ENCODE results near the gene WFIKKN2.
"Not testable (repeated sequence)": the region's sequence is repeated elsewhere in the genome, so short reads cannot be mapped to it uniquely, and the experiment has no call there.

Gene WFIKKN2

DNA sequence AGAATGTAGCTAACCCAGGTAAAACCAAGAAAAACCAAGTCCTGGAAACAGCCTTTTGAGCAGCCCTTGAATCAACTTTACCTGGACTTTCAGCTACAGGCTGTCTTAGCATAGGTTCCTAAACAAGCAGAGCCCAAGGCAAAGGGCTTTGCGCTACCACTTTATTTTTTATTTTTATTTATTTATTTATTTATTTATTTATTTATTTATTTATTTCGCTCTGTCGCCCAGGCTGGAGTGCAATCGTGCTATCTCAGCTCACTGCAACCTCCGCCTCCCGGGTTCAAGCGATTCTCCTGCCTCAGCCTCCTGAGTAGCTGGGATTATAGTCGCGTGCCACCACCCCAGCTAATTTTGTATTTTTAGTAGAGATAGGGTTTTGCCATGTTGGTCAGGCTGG lies 41.7 kb downstream of the WFIKKN2 start:
- DNase-seq (ENCODE audit: low read depth), result not testable (repeated sequence)

DNA sequence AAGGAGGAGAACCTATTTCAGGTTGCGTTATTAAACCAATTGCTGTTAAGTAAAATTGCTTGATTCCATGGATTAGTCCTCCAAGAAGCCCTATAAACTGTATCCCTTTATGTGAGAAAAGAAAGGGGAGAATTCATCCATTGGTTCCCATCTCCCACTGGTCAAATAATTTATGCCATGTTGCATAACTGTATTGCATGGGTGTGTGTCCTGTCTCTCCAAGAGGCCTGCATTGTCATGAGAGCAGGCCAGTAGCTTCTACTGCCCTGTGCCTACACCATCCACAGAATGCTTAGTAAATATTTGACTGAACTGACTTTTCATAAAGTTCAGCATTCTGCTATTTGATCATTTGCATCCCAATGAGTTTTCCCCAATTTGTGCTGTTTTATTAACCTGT lies 42.5 kb downstream of the WFIKKN2 start:
- no peak for DNase-seq (ENCODE audit: low read depth)

DNA sequence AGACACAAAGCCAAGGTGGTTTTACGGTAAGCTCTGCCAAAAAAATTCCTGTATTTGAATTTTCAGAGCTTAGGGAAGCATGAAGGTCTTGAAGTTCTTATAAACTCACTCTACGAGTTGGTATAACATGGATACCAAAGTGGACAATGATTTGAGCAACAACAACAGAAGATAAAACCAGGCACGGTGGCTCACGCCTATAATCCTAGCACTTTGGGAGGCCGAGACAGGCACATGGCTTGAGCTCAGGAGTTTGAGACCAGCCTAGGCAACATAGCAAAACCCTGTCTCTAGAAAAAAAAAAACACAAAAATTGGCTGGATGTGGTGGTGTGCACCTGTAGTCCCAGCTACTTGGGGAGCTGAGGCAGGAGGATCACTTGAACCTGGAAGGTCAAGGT lies 43.7 kb downstream of the WFIKKN2 start:
- no peak for DNase-seq (ENCODE audit: low read depth)

DNA sequence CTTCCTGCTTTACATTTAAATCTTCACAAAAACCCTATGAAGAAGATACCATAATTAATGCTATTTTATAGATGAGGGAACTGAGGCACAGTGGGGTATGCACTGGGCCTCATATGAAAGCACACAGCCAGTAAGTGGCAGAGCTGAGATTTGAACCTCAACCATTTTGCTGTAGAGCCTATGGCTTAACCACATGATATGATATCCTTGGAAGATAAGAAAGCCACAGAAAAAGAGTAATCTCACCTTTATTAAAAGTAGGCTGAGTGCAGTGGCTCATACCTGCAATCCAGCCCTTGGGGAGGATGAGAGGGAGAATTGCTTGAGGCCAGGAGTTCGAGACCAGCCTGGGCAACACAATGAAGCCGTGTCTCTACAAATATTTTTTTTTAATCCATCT lies 45.8 kb downstream of the WFIKKN2 start:
- no peak for DNase-seq (ENCODE audit: low read depth)

DNA sequence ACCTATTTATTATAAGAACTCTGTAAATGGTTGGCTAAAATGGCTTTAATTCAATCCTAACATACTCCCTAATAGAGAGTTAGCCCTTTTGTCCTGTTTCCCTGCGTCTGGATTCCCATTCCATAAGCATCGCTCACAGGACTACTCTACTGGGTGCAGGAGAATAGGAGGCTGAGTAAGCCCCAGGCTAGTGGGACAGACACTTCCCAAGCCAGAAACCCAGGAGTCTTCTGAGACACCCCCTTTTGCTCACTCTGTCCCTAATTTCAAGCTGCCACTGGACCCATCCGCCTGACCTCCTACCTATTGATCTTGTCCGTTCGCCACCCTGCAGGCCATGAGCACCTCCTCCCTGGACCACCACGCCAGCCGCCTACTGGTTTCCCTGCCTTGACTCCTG lies 47.5 kb downstream of the WFIKKN2 start:
- peak; percentile 44 for DNase-seq (ENCODE audit: low read depth)

DNA sequence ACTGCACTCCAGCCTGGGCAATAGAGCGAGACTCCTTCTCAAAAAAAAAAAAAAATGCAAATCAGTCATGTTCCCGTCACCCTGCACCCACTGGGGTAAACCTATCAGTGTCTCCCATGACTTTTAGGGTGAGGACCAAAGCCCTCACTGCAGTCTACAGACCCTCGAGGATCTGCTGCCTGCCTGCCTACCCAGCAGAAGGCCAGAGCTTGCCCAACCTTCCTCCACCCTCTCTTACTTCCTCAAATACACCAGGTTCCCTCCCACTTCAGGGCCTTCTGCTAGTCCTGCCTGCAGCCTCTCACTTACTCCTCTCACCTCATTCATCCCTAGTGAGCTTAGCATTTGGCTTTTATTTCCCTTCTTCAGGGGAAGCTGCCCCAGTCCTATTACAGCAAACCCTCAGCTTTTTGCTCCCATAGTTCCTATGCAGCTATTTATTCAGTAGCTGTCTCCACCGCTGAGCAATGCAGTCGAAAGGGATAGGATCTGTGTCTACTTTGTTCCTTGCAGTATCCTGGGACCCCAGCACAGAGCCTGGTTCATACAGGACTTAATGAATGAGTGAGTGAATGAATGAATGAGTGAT lies 48.6 kb downstream of the WFIKKN2 start:
- no peak for DNase-seq (ENCODE audit: low read depth)

DNA sequence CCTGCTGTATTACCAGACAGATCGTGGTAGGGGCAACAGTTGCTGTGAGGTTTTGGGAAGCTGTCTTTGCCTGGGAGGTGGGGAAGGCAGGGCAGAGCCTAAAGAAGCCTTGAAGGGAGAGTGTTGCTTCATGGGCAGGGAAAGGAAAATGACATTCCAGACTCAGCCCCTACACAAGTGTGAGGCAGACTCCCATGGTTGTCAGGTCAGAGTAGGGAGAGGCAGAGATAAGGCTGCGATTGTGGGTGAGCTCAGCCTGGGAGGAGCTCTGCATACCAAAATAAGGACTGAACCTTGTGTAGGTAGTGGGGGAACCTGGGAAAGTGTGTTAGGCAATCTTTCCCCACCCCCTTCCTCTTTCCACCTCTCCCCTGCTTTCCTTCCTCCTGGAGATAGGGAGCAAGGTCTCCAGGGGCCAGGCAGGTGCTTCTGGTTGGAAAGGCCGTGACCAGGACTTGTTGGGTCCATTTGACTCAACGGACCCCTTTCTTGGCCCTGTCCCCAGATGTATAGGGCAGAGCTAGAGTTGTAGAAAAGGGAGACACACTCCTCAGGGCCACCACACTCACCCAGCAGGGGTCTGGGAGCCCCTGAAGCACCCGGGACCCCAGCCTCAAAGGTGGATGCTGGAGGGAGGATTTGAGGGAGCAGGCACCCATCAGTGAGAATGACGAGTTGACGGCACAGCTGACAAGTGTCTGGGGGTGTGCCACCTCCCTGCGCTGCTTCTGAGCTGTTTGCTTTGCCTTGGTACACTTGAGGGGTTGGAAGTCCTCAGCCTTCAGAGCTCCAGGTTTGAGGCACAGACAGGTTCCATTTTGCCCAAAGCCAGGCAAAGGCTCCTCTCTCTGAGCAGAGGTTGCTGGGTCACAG lies 49.3 kb downstream of the WFIKKN2 start:
- peak; percentile 32 for DNase-seq (ENCODE audit: low read depth)

DNA sequence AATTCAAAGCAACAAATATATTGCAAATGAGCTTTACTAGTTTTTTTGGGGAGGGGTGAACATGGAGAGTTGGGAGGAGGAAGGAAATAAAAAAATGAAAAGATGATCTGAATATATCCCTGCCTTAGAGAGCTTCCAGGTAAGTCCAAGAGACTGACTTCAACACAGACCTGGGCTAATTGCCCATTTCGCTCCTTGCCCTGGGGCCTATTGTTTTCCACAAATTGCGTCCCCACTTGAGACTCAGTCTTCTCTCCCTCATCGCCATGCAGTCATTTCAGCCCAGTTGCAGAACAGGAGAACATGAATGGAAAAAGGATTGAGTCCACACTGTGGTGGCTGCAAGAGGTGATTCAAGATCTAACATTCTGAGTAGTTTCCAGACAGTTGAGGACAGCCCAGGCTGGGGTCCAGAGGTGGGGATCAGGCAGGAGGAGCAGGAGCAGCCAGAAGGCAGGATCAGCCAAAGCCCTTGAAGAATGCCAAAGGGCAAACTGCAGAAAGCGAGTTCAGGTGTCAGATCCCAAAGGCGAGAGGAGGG lies 52.4 kb downstream of the WFIKKN2 start:
- no peak for DNase-seq (ENCODE audit: low read depth)

DNA sequence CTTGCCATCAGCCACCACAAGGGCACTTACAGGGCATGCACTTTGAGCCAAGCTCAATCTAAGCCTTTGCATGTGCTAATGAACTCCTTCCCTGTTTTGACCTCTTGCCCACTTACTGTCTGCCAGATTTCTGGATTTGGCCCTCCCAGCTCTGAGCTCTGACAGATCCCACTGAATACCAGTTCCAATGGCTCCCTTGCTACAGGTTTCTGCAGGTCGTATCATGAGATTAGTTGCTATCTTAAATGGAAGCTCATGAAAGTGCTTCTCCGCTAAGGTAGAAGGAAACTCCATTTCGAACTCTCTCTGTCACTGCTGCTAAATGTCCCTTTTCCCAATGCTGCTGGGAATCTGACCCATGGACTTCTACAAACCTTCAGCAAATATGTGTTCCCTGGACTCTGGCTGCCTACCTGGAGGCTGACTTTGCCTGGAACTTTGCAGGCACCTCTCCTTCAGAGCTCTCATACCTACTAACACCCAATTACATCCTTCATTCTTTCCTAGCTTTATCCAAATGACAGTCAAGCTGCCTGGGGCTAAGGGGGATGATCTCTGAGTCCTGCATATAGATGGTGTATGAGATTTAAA lies 54.2 kb downstream of the WFIKKN2 start:
- DNase-seq (ENCODE audit: low read depth), result no peak

DNA sequence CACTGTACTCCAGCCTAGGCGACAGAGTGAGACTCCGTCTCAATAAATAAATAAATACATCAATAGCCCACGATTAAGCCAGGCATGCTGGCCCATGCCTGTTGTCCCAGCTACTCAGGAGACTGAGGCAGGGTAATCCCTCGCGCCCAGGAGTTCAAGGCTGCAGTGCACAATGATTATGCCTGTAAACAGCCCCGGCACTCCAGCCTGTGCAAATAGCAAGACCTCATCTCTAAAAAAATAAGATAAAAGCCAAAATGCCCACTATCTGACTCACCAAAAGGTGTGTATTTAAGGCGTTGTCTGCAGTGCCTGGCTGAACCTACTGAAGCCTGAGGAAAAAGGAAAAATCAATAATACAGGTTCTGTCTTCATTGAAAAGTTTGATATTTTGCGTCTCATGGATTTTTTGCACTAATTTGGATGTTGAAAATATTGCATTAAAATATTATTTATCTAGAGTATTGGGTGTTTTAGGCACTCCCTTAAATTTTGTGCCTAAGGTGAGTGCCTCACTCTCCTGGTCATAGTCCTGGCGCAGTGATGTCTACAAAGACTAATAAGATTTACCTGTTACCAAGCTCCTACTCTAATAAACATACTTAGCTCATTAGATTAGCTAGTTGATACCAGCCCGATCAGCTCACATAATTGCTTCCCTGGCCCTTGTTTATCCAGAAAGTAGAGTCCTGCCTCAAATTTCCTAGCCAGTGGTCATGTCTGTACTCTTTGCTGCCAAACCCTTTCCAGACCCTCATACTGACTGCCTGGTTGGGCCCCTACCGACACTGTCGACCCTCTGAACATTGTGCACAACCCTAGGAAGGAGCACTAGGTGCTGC lies 55.5 kb downstream of the WFIKKN2 start:
- DNase-seq (ENCODE audit: low read depth), result no peak

DNA sequence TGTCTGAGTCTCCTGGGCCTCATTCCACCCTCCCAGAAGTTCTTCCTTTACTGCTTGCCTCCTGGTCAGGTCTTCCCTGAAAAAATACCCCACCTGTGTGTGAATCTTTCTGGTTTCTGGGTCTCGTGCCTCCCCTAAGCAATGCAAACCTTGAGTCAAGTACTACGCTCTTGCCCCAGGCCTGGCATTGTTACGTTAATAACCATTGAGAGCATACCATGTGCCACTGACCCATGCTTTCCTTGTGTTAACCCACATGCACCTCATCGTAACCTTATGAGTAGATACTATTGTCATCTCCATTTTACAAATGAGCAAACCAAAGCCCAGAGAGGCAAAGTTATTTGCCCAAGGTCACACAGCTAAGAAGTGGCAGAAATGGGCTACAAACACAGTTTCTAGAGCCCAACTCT lies 56.2 kb downstream of the WFIKKN2 start:
- DNase-seq (ENCODE audit: low read depth), result no peak

Measured in iris pigment epithelial cell (primary cell).